B cell (primary cell): ENCODE data around the gene C7orf33.

Experiments used
- CTCF ChIP-seq: fragments of 200-600 bp; IDR thresholded peaks from one replicate; pipeline ENCODE4 v1.8.0; 2022; ENCODE audit warnings: antibody characterized with exemption, mild to moderate bottlenecking
- EZH2 ChIP-seq: IDR thresholded peaks from 2 replicates; pipeline ENCODE4 v1.6.1; 2012; ENCODE audit warnings: borderline replicate concordance, low read depth, mild to moderate bottlenecking, moderate library complexity, low read length; ENCODE audit not compliant: insufficient read depth, poor library complexity, severe bottlenecking

- TF ChIP-seq CTCF: no peak
- TF ChIP-seq EZH2: no peak
Observed at GRCh38 chr7:148652773-148653172, 62.2 kb downstream of the C7orf33 start.
